IPS-18a (cell line): ENCODE data around the gene SMYD3.

Experiments used
- H3K27ac ChIP-seq: one replicate; pipeline ENCODE4 v1.5.1; 2013; ENCODE audit warnings: low read length
- H3K27me3 ChIP-seq: one replicate; pipeline ENCODE4 v1.6.1; 2013; ENCODE audit warnings: mild to moderate bottlenecking, low read length; ENCODE audit not compliant: control insufficient read depth, insufficient read depth
- H3K36me3 ChIP-seq: one replicate; pipeline ENCODE4 v1.6.1; 2013; ENCODE audit warnings: low read depth, low read length; ENCODE audit not compliant: control insufficient read depth
- H3K4me1 ChIP-seq: one replicate; pipeline ENCODE4 v1.6.1; 2013; ENCODE audit warnings: low read depth, low read length; ENCODE audit not compliant: control insufficient read depth
- H3K4me3 ChIP-seq: one replicate; pipeline ENCODE4 v1.5.1; 2013; ENCODE audit warnings: low read length
- H3K9ac ChIP-seq: one replicate; pipeline ENCODE4 v1.6.1; 2013; ENCODE audit warnings: mild to moderate bottlenecking, low read length, moderate library complexity
- H3K9me3 ChIP-seq: one replicate; pipeline ENCODE4 v1.6.1; 2013; ENCODE audit warnings: low read depth, low read length; ENCODE audit not compliant: control insufficient read depth

Gene SMYD3

GRCh38 chr1:245810789-245811337, 696.2 kb downstream of the SMYD3 start:
- Histone ChIP-seq H3K36me3 (no peaks in the 10 kb centered on the region), H3K4me3 (no peak overlapping the region), H3K4me1 (peaks cover 9% of the 10 kb centered on the region), H3K9ac (no peak overlapping the region), H3K27ac (no peak overlapping the region), H3K9me3 (no peaks in the 10 kb centered on the region), H3K27me3 (no peaks in the 10 kb centered on the region)

- H3K4me3 ChIP-seq = no peak overlapping the region
- H3K36me3 ChIP-seq = no peaks in the 10 kb centered on the region
- H3K9ac ChIP-seq = no peak overlapping the region
- H3K9me3 ChIP-seq = no peaks in the 10 kb centered on the region
- no peaks in the 10 kb centered on the region for H3K27me3 ChIP-seq
- H3K4me1 ChIP-seq = peaks cover 9% of the 10 kb centered on the region
- H3K27ac ChIP-seq = no peak overlapping the region
Measured at GRCh38 chr1:245810181-245810769, 696.8 kb downstream of the SMYD3 start.

- Histone ChIP-seq H3K4me1 (peaks cover 9% of the 10 kb centered on the region), H3K4me3 (no peak overlapping the region), H3K36me3 (no peaks in the 10 kb centered on the region), H3K9me3 (no peaks in the 10 kb centered on the region), H3K9ac (no peak overlapping the region), H3K27me3 (no peaks in the 10 kb centered on the region), H3K27ac (no peak overlapping the region)
Measured at GRCh38 chr1:245809361-245809760, 697.7 kb downstream of the SMYD3 start.

DNA sequence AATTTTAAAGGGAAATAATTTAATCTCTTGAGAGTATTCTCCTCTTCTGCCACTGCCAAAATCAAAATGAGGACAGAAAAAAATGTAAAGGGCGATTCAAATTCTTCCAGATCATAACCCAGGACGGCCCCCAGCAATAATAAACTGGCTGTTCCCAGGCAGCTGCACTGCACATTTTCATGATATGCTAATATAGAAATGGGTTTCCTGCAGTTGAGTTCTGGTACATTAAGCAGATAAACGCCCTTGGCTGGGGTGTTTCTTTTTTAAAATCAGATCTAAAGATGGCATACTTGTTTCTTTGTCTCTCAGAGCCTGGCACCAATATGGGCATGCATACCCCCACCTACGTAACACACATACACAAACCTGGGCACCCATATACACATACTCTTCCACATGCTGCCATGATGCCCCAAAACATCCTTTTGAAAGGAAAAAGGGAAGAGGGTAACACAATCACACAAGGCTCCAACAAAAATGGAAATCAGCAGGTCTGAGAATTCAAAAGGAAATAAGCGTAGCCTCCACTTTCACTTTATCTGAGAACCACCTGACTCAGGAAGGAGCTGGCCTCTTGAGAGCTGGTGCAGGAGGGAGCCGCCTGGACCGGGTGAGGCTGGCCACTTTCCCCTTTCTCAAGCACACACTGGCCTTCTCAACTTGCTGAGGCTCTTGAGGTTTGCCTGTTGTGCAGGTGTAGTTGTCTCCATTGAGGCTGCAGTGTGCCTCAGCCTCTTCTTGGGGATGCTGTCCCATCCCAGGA, 698.9 kb downstream of the SMYD3 start:
- Histone ChIP-seq H3K27ac (no peak overlapping the region), H3K4me1 (peaks cover 9% of the 10 kb centered on the region)

GRCh38 chr1:245807306-245807705, 699.8 kb downstream of the SMYD3 start:
- H3K4me1 ChIP-seq = peaks cover 9% of the 10 kb centered on the region
- H3K36me3 ChIP-seq = no peaks in the 10 kb centered on the region

More for the DNA sequence above, 698.9 kb downstream of the SMYD3 start:
- Histone ChIP-seq H3K27me3 (no peaks in the 10 kb centered on the region), H3K4me3 (no peak overlapping the region), H3K9me3 (no peaks in the 10 kb centered on the region), H3K9ac (no peak overlapping the region), H3K36me3 (no peaks in the 10 kb centered on the region)

GRCh38 chr1:245805532-245805931, 701.5 kb downstream of the SMYD3 start:
- Histone ChIP-seq H3K27ac (no peak overlapping the region), H3K4me1 (peaks cover 9% of the 10 kb centered on the region), H3K9me3 (no peaks in the 10 kb centered on the region), H3K36me3 (no peaks in the 10 kb centered on the region), H3K4me3 (no peak overlapping the region), H3K9ac (no peak overlapping the region), H3K27me3 (no peaks in the 10 kb centered on the region)

More at GRCh38 chr1:245807306-245807705, 699.8 kb downstream of the SMYD3 start:
- H3K9me3 ChIP-seq = no peaks in the 10 kb centered on the region
- no peak overlapping the region for H3K27ac ChIP-seq
- H3K9ac ChIP-seq = no peak overlapping the region
- no peak overlapping the region for H3K4me3 ChIP-seq
- no peaks in the 10 kb centered on the region for H3K27me3 ChIP-seq

GRCh38 chr1:245804696-245805095, 702.4 kb downstream of the SMYD3 start:
- no peak overlapping the region for H3K27ac ChIP-seq
- peaks cover 8% of the 10 kb centered on the region for H3K4me1 ChIP-seq
- H3K9ac ChIP-seq = no peak overlapping the region

DNA sequence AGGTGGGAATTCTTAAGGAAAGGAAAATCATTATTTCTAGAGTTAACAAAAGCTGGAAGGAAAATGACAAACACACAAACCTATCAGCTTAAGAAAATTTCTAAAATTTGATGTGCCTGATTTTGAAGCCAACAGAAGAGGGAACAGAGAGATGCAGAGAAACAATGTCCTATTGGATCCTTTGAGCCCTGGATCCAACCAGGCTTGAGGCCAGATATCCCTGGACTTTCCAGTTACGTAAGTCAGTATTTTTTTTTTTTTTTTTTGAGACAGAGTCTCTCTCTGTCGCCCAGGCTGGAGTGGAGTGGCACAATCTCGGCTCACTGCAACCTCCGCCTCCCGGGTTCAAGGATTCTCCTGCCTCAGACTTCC, 703.4 kb downstream of the SMYD3 start:
- Histone ChIP-seq H3K4me3 (no peak overlapping the region), H3K9ac (no peak overlapping the region), H3K27me3 (no peaks in the 10 kb centered on the region), H3K36me3 (no peaks in the 10 kb centered on the region), H3K9me3 (no peaks in the 10 kb centered on the region), H3K4me1 (no peaks in the 10 kb centered on the region), H3K27ac (no peak overlapping the region)

More at GRCh38 chr1:245804696-245805095, 702.4 kb downstream of the SMYD3 start:
- Histone ChIP-seq H3K9me3 (no peaks in the 10 kb centered on the region), H3K4me3 (no peak overlapping the region), H3K36me3 (no peaks in the 10 kb centered on the region), H3K27me3 (no peaks in the 10 kb centered on the region)

DNA sequence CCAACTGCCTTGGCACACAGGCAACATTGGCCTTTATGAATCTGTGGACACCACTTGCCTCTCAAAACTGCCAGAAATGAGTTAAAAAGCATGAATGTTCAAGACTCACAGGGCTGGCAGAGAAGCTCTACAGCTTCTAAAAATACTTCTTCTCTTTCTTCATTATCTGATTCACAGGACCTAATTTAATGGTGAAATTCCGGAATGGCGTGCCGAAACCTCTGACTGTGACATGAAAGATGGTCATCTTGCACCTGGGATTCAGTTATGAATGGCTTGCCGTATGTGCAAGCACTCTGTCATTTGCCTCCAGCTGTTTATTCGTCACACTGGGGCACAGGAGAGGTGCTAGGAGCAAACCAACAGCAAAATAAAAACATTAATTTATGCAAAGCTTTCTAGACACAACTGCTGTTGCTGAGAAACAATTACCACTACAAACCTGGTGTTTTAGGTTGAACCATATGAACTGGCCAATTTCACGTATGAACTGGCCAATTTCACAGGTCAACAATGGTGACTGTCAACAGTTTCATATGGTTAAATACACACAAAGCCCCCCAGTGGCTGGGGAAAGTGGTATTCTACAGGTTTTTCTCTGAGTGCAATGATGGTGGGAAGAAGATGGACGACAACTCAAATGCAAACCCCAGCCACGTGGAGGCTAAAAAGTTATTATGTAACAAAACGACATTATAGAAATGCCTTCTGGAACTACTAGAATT, 704.0 kb downstream of the SMYD3 start:
- Histone ChIP-seq H3K4me3 (no peak overlapping the region), H3K27me3 (no peaks in the 10 kb centered on the region), H3K4me1 (no peaks in the 10 kb centered on the region), H3K27ac (no peak overlapping the region), H3K36me3 (no peaks in the 10 kb centered on the region), H3K9ac (no peak overlapping the region), H3K9me3 (no peaks in the 10 kb centered on the region)

- Histone ChIP-seq H3K27ac (no peak overlapping the region), H3K4me3 (no peak overlapping the region), H3K9me3 (no peaks in the 10 kb centered on the region), H3K36me3 (no peaks in the 10 kb centered on the region), H3K9ac (no peak overlapping the region), H3K4me1 (no peaks in the 10 kb centered on the region), H3K27me3 (no peaks in the 10 kb centered on the region)
Measured at GRCh38 chr1:245800901-245801605, 706.0 kb downstream of the SMYD3 start.

DNA sequence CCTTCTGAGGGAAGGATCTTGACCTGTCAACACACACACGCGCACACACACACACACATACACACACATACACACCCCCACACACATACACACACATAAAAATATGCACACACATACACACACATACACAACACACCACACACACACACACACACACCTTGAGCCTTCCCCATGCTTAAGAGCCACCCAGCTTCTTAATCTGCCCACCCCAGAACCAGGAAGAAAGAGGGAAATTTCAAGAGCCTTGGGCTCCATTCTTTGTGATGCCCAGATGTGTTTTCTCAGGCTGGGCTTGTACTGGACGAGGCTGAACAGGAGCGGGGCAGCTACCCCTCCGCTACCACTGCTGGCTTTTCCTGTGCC, 708.7 kb downstream of the SMYD3 start:
- Histone ChIP-seq H3K4me3 (no peak overlapping the region), H3K4me1 (no peaks in the 10 kb centered on the region), H3K27me3 (no peaks in the 10 kb centered on the region), H3K27ac (no peak overlapping the region), H3K36me3 (no peaks in the 10 kb centered on the region), H3K9me3 (no peaks in the 10 kb centered on the region), H3K9ac (no peak overlapping the region)
